Epithelial cell of esophagus (primary cell): ENCODE results near the gene ACTN1.

Experiments used
- DNase-seq: peaks from one replicate; pipeline ENCODE4 v3.0.0; 2010; ENCODE audit warnings: low read depth
- H3K4me3 ChIP-seq: 2 replicates; pipeline ENCODE4 v1.5.1; 2011; ENCODE audit warnings: mild to moderate bottlenecking, low read length, control low read depth
- TF ChIP-seq, protein P1 (sequence below): IDR thresholded peaks from 2 replicates; pipeline ENCODE4 v1.5.1; 2011; ENCODE audit warnings: low read depth, mild to moderate bottlenecking, low read length, control low read depth, inconsistent platforms; ENCODE audit not compliant: insufficient read depth; ENCODE audit errors: missing control alignments

The ACTN1 gene

DNA sequence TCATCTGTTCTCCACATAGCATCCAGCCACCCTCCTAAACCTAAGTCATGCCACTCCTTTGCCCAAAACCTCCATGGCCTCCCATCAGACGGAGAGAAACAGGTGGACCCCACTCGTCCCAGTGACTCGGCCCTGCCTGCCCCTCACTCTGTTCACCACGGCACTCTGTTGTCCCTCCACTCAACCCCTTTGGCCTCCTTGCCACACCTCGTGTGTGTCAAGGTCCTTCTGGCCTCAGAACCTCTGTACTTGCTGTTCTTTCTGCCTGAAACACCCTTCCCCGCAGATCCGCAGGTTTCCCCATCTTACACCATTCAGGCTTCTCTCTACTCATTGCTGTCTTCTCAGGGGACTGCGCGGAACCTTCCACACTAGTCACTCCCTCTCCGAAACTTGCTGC, 24.5 kb upstream of the ACTN1 start:
- TF ChIP-seq, protein P1, sequence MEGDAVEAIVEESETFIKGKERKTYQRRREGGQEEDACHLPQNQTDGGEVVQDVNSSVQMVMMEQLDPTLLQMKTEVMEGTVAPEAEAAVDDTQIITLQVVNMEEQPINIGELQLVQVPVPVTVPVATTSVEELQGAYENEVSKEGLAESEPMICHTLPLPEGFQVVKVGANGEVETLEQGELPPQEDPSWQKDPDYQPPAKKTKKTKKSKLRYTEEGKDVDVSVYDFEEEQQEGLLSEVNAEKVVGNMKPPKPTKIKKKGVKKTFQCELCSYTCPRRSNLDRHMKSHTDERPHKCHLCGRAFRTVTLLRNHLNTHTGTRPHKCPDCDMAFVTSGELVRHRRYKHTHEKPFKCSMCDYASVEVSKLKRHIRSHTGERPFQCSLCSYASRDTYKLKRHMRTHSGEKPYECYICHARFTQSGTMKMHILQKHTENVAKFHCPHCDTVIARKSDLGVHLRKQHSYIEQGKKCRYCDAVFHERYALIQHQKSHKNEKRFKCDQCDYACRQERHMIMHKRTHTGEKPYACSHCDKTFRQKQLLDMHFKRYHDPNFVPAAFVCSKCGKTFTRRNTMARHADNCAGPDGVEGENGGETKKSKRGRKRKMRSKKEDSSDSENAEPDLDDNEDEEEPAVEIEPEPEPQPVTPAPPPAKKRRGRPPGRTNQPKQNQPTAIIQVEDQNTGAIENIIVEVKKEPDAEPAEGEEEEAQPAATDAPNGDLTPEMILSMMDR, result no peak
- no peak overlapping the region for H3K4me3 ChIP-seq
- DNase-seq, result no peak

DNA sequence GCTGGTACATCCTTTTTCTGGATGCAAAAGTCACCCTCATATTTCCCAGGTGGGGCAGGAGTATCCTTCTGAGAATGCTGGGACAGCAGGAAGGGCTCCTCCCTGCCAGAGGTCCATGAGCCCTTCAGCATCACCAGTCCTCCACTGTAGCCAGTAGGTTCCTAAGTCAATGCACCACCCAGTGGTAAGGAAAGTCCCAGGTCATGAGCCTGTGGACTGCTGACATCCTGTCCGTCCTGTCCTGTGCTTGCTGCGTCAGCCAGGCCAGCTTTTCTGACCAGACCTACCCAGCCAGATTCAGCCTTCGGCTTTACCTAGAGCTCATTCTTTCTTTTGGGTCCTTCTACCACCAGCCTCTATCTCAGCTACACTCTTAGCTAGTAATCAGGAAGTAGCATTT, 23.0 kb upstream of the ACTN1 start:
- no peak for DNase-seq
- TF ChIP-seq, protein P1, result no peak
- H3K4me3 ChIP-seq, result no peak overlapping the region

DNA sequence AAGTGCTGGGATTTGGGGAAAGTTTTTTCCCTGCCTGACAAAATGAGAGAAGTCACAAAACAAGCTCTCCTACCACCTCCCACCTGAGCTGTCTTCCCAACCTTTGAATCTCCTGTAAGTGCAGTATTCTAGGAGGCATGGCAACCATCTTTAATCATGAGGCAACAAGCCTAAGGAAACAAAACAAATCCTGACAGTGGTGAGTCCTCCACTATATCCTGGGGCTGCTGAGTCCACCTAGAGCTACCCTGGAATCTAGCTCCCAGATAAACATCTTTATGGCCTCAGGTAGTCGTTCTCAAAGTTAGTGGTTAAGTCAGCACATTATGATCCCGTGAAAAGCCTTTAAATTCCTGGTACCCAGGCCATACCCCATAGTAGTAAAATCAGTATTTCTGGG, 22.3 kb upstream of the ACTN1 start:
- TF ChIP-seq, protein P1, result no peak
- no peak for DNase-seq
- H3K4me3 ChIP-seq, result no peak overlapping the region

DNA sequence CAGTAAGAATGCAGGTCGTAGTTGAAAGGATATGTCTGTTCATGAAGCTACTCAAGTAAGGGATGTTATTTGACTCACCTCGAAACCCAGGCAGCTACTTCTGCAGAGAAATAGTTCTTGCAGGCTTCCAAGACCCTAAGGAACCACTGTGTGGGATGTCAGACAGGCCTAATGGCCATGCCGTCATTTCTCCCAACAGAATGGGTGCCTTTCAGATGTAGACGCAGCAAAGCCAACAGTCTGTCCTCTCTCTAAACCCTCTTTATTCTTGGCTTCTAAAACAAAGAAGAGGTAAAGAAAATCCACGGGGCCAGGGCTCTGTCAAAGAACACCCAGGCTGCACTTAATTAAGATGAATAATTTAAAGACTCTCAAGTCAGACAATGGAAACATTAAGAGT, 19.0 kb upstream of the ACTN1 start:
- TF ChIP-seq, protein P1, result no peak
- DNase-seq, result no peak

DNA sequence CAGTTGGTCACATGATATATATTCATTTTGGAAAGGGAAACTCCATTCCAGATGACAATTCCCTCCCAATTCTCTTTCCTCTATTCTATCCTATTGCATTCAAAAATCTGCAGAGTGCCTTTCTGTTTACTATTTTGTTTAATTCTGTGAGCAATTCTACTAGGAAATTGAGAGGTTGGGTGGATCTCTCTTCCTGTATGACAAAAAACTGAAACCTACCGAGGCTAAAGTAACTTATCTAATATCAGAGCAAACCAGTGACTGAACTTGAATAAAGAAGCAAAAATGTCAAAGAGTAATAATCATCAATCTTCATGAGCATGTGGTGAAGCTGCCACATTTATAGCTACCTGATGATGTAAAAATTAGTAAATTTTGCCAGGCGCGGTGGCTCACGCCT, 16.6 kb upstream of the ACTN1 start:
- no peak overlapping the region for H3K4me3 ChIP-seq
- DNase-seq, result no peak
- TF ChIP-seq, protein P1, result no peak

More for the DNA sequence above, 19.0 kb upstream of the ACTN1 start:
- no peak overlapping the region for H3K4me3 ChIP-seq

DNA sequence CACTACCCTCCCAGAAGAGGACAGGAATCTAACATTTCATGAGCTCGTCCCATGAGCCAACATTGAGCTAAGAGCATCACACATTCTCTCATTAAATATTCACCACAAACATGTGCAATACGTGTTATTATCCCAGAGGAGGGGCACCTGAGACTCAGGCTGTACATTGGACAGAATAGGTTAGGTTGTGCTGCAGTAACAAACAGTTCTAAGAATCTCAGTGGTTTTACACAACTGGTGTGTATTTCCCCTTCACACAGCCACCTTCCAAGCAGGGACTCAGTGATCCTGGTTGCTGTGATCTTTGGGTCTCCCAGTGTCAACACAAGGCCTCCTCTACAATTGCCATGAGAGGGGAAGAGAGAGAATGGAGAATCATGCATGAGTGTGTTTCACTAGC, 15.0 kb upstream of the ACTN1 start:
- no peak overlapping the region for H3K4me3 ChIP-seq
- DNase-seq, result no peak

DNA sequence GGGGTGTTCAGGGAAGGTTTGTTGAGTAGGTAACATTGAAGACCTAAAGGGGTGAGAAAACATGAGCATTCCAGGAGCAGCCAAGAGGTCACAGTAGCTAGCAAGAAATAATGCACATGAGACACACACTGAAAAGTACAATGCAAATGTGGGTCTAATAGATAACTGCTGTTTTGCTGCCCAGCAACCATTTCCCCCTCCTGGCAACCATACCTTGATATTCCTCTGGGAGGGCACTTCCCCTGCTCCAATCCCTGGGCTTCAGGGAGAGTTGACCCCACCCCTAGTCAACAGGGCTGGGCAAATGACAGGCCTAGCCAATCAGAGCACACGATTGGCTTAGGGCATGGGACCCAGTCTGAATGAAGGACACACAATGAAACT, 8.5 kb upstream of the ACTN1 start:
- no peak for DNase-seq
- TF ChIP-seq, protein P1, result no peak
- H3K4me3 ChIP-seq, result no peak overlapping the region

More for the DNA sequence above, 15.0 kb upstream of the ACTN1 start:
- TF ChIP-seq, protein P1, result no peak
